Measurements from ENCODE around the gene DPYSL4. TPM values are rescaled to one million over a fixed set of nuclear protein-coding genes. Genes with fewer than 3 reads are reported as not detected.
"Not testable (repeated sequence)": the region's sequence is repeated elsewhere in the genome, so short reads cannot be mapped to it uniquely, and the experiment has no call there.

Gene DPYSL4
- total and polyA plus RNA-seq, 2 of the 4 experiments (the other 2 are of a cell fraction): 8.1 to 30.5 TPM

DNA sequence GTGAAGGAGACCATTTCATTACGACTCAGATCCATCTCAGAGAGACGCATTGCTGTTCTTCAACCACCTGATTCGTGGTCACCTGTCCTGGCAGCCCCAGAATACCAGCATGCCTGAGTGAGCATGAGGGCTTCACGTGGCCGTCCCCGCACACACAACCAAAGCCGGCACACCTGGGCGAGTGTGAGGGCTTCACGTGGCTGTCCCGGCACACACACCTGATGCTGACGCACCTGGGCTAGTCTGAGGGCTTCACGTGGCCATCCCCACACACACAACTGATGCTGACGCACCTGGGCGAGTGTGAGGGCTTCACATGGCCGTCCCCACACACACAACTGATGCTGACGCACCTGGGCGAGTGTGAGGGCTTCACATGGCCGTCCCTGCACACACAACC is 34.2 kb downstream of the DPYSL4 start:
- H4K91ac ChIP-seq (ENCODE audit: insufficient read depth, low read depth, low read length); H3K27me3 ChIP-seq (ENCODE audit: control insufficient read depth, insufficient read depth, low read length); H3K36me3 ChIP-seq (ENCODE audit: control insufficient read depth, insufficient read depth, low read length); H3K4me2 ChIP-seq (ENCODE audit: low read depth, low read length); H3K4ac ChIP-seq (ENCODE audit: low read depth, low read length); H2BK120ac ChIP-seq (ENCODE audit: low read depth, low read length); H2BK20ac ChIP-seq (ENCODE audit: low read depth, low read length); H3K27ac ChIP-seq (ENCODE audit: insufficient read depth, low read length); DNase-seq; H3K18ac ChIP-seq (ENCODE audit: low read depth, low read length); dilution Hi-C loops (cut with HindIII; ENCODE audit: low sequenced_read_pairs, unreplicated experiment); H2BK5ac ChIP-seq (ENCODE audit: low read depth, low read length, poor library complexity, severe bottlenecking); CTCF ChIA-PET; H4K8ac ChIP-seq (ENCODE audit: low read depth in 2 of 2, low read length in 2 of 2); H4K20me1 ChIP-seq (ENCODE audit: insufficient read depth, low read length); intact Hi-C loops (cut with micrococcal nuclease); H3K4me1 ChIP-seq (ENCODE audit: control insufficient read depth, insufficient read depth, low read length); H3K9me3 ChIP-seq (ENCODE audit: control insufficient read depth, insufficient read depth, low read length); H3K56ac ChIP-seq (ENCODE audit: extremely low read depth, insufficient read depth, low read length); ATAC-seq (ENCODE audit: low read depth); H2BK15ac ChIP-seq (ENCODE audit: low read depth, low read length); H3K23ac ChIP-seq (ENCODE audit: low read depth, low read length); H4K5ac ChIP-seq (ENCODE audit: low read depth, low read length); POLR2A ChIA-PET (ENCODE audit: unreplicated experiment); BruUV-seq (replicated peaks); H3K9me1 ChIP-seq (ENCODE audit: insufficient read depth, low read length); H2AK9ac ChIP-seq (replicated peaks; ENCODE audit: low read depth, low read length, poor library complexity); H3K14ac ChIP-seq (replicated peaks; ENCODE audit: low read depth, low read length); H2AK5ac ChIP-seq (ENCODE audit: low read depth, low read length); H3K4me3 ChIP-seq (ENCODE audit: insufficient read depth, low read depth, low read length); H3K79me1 ChIP-seq (ENCODE audit: low read depth in 1 of 2, low read length in 2 of 2); H2AFZ ChIP-seq (replicated peaks; ENCODE audit: low read length, poor library complexity); H3K9ac ChIP-seq (ENCODE audit: low read depth, low read length): not testable (repeated sequence)
- in situ Hi-C loops (cut with MboI; ENCODE audit: low sequenced_read_pairs): loop anchor here (5.0 to 10.0 kb wide), 3 partner anchors 126 to 414 kb away; no protein-coding TSS in a partner anchor
- WGBS, 2 experiments (ENCODE audit: extremely low coverage in 2 of 2, insufficient read length in 1 of 2): 92% methylated on average over 2 of the region's 18 CpGs; no CpG with 5 or more reads in 1 of the 2 experiments

Measured in IMR-90 (cell line).